Occipital lobe (tissue), 2 donors: ENCODE data around the gene OGFOD3. TPM values are rescaled to one million over a fixed set of nuclear protein-coding genes. Genes with fewer than 3 reads are reported as not detected.

Experiments
- DNase-seq: peaks from one replicate; lab custom pipeline; 2025; lab: John Stamatoyannopoulos, UW
- total RNA-seq: library from RNA; depleted of rRNA; stranded (reverse); fragments of >200 nt; gene quantifications from one replicate; pipeline ENCODE4 v1.2.3, GENCODE V29; 2014

The OGFOD3 gene
- total RNA-seq, 1 donor from 2014 or later, result 9.4 TPM

- DNase-seq, result no peak
These were observed 29.5 kb upstream of the OGFOD3 start for GRCh38 chr17:82447876-82448275.

GRCh38 chr17:82446649-82447048, 28.3 kb upstream of the OGFOD3 start:
- DNase-seq, result no peak

- no peak for DNase-seq
These were observed 27.7 kb upstream of the OGFOD3 start for GRCh38 chr17:82446124-82446523.

- DNase-seq, result no peak
These were observed 27.2 kb upstream of the OGFOD3 start for GRCh38 chr17:82445542-82445941.

- no peak for DNase-seq
These were observed 26.6 kb upstream of the OGFOD3 start for GRCh38 chr17:82444941-82445521.

GRCh38 chr17:82444284-82444893, 26.0 kb upstream of the OGFOD3 start:
- no peak for DNase-seq

- no peak for DNase-seq
These were observed 25.3 kb upstream of the OGFOD3 start for GRCh38 chr17:82443465-82444283.

- no peak for DNase-seq
These were observed 24.5 kb upstream of the OGFOD3 start for GRCh38 chr17:82442643-82443464.

GRCh38 chr17:82441691-82442487, 23.5 kb upstream of the OGFOD3 start:
- DNase-seq, result no peak

- DNase-seq, result no peak
These were observed 22.7 kb upstream of the OGFOD3 start for GRCh38 chr17:82440991-82441627.

GRCh38 chr17:82440469-82440981, 22.1 kb upstream of the OGFOD3 start:
- DNase-seq, result no peak

- no peak for DNase-seq
These were observed 21.5 kb upstream of the OGFOD3 start for GRCh38 chr17:82439829-82440365.

- DNase-seq, result no peak
These were observed 20.9 kb upstream of the OGFOD3 start for GRCh38 chr17:82439194-82439828.

- no peak for DNase-seq
These were observed 20.2 kb upstream of the OGFOD3 start for GRCh38 chr17:82438401-82439193.

- DNase-seq, result no peak
These were observed 18.9 kb upstream of the OGFOD3 start for GRCh38 chr17:82437325-82437668.

- no peak for DNase-seq
These were observed 18.4 kb upstream of the OGFOD3 start for GRCh38 chr17:82436601-82437324.

- no peak for DNase-seq
These were observed 17.5 kb upstream of the OGFOD3 start for GRCh38 chr17:82435601-82436583.
